Right lobe of liver (tissue), 4 donors: Measurements from ENCODE around the gene EXD1.

Source experiments
- POLR2A ChIP-seq: fragments of 450-650 bp; IDR thresholded peaks from one replicate; pipeline ENCODE4 v1.6.1; 2017; ENCODE audit warnings: antibody characterized with exemption, mild to moderate bottlenecking
- TF ChIP-seq, protein P1 (sequence below), 4 donors: fragments of 200-600 bp in 3 of 4; fragments of 450-650 bp in 1 of 4; IDR thresholded peaks; one replicate each; pipeline versions ENCODE4 v1.5.1 to v1.8.0; 2016 to 2022; ENCODE audit warnings: antibody characterized with exemption in 4 of 4, mild to moderate bottlenecking in 2 of 4
- donor health status: DM: no; HTN: no; CAD: no.
- donor health status: DM: no; HTN: no; CAD: no.
- donor health status: DM: no; HTN: yes; CAD: no.

DNA sequence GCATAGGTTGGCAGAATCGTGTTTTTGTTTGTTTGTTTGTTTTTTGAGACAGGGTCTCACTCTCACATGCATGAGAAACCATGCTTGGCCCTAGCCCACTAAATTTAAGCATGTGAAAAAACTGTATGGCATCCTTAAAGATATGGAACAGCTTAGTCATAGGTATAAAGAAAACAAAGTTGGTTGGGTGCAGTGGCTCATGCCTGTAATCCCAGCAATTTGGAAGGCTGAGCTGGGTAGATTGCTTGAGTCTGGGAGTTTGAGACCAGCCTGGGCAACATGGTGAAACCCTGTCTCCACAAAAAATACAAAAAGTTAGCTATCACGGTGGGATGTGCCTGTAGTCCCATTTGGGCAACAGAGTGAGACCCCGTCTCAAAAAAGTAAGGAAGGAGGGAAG, 25.2 kb downstream of the EXD1 start:
- TF ChIP-seq, protein P1, sequence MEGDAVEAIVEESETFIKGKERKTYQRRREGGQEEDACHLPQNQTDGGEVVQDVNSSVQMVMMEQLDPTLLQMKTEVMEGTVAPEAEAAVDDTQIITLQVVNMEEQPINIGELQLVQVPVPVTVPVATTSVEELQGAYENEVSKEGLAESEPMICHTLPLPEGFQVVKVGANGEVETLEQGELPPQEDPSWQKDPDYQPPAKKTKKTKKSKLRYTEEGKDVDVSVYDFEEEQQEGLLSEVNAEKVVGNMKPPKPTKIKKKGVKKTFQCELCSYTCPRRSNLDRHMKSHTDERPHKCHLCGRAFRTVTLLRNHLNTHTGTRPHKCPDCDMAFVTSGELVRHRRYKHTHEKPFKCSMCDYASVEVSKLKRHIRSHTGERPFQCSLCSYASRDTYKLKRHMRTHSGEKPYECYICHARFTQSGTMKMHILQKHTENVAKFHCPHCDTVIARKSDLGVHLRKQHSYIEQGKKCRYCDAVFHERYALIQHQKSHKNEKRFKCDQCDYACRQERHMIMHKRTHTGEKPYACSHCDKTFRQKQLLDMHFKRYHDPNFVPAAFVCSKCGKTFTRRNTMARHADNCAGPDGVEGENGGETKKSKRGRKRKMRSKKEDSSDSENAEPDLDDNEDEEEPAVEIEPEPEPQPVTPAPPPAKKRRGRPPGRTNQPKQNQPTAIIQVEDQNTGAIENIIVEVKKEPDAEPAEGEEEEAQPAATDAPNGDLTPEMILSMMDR (IDR thresholded peaks at IDR 0.05): no peak
- no peak for TF ChIP-seq POLR2A
